ENCODE measurements around the gene MARCHF4.

The MARCHF4 gene

GRCh38 chr2:216371721-216372702 lies at the start of gene MARCHF4:
MARCHF4 (minus strand) TSS chr2:216372483; CDS start chr2:216370260, 2,223 bp downstream.
- no peak for FAIRE-seq

- FAIRE-seq = no peak
Measured at GRCh38 chr2:216420367-216421101, 48.3 kb upstream of the MARCHF4 start.

- no peak for FAIRE-seq
Measured at GRCh38 chr2:216418981-216419380, 46.7 kb upstream of the MARCHF4 start.

GRCh38 chr2:216416571-216417307 lies 44.5 kb upstream of the MARCHF4 start:
- FAIRE-seq = no peak

GRCh38 chr2:216415541-216415940 lies 43.3 kb upstream of the MARCHF4 start:
- FAIRE-seq = no peak

GRCh38 chr2:216414772-216415319 lies 42.6 kb upstream of the MARCHF4 start:
- no peak for FAIRE-seq

GRCh38 chr2:216413882-216414281 lies 41.6 kb upstream of the MARCHF4 start:
- no peak for FAIRE-seq

GRCh38 chr2:216412022-216412999 lies 40.0 kb upstream of the MARCHF4 start, which contains the start of gene SMARCAL1:
SMARCAL1 (plus strand) TSS chr2:216412484; CDS start chr2:216414705, 2,221 bp downstream.
- peak; percentile 95 for FAIRE-seq

GRCh38 chr2:216410550-216410949 lies 38.3 kb upstream of the MARCHF4 start:
- FAIRE-seq = no peak

- no peak for FAIRE-seq
Measured at GRCh38 chr2:216408426-216409290, 36.4 kb upstream of the MARCHF4 start.

GRCh38 chr2:216406826-216407225 lies 34.5 kb upstream of the MARCHF4 start:
- no peak for FAIRE-seq

- FAIRE-seq = no peak
Measured at GRCh38 chr2:216405588-216405987, 33.3 kb upstream of the MARCHF4 start.

GRCh38 chr2:216404010-216404618 lies 31.8 kb upstream of the MARCHF4 start:
- no peak for FAIRE-seq

GRCh38 chr2:216402751-216403150 lies 30.5 kb upstream of the MARCHF4 start:
- FAIRE-seq = no peak

- FAIRE-seq = no peak
Measured at GRCh38 chr2:216399621-216400020, 27.3 kb upstream of the MARCHF4 start.

- no peak for FAIRE-seq
Measured at GRCh38 chr2:216394881-216395280, 22.6 kb upstream of the MARCHF4 start.

GRCh38 chr2:216392945-216393840 lies 20.9 kb upstream of the MARCHF4 start:
- no peak for FAIRE-seq

GRCh38 chr2:216392018-216392562 lies 19.8 kb upstream of the MARCHF4 start:
- no peak for FAIRE-seq
